Stimulated activated CD4-positive, alpha-beta T cell treated with anti-CD3 and anti-CD28 coated beads, Interleukin-1b, Interleukin-23, amount 100 ng/mL, for 48 hours (primary cell): ENCODE results near the gene ZNF396.

Source experiments
- DNase-seq: peaks from one replicate; pipeline ENCODE4 v3.0.0-alpha.2; 2020

ZNF396 gene

DNA sequence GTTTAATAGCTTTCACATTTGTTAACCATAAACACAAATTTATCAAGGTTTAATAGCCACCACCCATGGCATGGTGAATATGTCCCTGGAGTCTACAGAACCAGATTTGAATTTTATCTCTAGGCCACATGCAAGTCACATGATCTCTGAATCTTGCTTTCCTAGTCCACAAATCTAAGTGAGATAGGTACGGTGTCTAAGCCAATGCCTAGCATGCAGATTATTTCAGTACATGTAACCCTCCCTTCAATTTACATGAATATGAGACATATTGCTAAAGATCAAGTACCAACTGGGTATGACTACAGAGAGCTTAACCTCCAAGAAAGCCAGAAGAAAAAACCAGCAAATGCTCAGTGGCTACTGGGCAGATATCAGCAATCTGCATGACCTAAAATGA lies 42.9 kb downstream of the ZNF396 start:
- DNase-seq: no peak

DNA sequence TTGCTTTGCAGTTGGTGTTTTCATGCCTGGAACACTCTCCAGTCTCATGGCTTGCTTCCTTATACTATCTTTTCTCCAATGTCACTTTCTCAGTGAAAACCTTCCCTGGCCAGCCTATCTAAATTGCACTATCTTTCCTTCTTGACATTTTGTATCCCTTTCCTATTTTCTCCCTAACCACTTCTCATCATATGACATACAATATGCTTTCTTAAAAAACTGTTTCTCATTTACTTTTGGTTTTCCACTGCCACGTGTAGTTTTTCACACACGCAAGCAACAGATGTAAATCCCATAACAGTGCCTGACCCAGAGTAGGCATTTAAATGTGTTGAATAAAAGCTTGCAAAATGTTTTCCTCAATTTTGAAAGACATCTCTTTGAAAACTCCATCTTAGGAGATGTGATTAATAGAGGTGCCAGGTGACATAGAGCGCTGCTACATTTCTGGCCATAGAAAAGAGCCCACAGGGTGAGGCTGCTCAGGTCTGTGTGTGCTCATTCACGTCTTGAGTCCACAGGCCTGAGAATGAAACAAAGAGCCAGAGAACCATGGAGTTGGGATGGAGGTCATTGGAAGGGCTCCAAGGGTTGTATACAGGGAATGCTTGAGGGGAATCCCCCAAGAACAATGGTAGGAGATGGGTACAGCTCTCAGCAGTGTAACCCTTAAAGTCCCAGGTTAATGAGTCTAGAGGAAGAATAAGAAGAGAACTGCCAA lies 45.6 kb downstream of the ZNF396 start:
- DNase-seq: no peak

DNA sequence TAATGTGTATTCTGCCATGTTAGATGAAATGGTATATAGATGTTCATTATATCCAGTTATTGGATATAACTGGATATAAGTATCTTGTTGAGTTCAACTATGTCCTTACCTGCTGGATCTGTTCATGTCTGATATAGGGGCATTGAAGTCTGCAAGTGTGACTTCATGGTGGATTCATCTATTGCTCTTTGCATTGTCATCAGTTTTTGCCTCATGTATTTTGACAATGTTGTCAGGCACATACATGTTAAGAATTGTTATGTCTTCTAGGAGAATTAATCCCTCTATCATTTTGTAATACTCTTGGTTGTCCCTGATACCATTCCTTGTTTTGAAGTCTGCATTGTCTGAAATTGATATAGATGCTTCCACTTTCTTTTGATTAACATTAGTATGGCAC lies 48.3 kb downstream of the ZNF396 start:
- no peak for DNase-seq

DNA sequence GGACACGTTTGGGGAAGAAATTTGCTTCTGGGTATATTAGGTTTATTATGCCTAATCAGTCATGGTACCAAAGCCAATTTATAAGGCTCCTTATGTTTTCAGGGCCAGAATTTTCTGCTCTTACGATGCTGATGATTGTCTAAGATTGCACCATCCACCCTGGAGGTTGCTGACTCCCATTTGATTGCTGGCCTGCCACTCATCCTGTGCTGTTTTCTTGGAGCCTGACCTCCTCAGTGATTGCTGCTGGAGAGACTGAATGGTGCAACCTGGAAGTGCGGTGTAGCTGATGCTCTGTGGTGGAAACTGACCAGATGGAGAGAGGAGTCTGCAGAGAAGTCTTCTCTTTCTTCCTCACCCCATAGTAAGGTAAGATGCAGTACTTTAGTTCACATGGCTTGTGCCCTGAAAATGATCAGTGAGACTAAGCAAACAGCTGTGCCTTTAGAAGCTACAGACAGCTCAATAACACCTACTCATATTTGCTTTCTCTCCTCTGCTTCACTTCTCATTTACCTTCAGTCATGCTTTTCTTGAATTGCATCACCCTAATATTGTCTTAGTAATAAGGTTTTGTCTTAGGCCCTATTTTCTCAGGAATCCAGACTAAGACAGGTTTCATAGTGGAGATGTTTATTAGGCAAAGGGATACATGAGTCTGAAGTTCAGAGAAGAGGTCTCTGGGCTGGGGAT lies 50.3 kb downstream of the ZNF396 start:
- DNase-seq: no peak

DNA sequence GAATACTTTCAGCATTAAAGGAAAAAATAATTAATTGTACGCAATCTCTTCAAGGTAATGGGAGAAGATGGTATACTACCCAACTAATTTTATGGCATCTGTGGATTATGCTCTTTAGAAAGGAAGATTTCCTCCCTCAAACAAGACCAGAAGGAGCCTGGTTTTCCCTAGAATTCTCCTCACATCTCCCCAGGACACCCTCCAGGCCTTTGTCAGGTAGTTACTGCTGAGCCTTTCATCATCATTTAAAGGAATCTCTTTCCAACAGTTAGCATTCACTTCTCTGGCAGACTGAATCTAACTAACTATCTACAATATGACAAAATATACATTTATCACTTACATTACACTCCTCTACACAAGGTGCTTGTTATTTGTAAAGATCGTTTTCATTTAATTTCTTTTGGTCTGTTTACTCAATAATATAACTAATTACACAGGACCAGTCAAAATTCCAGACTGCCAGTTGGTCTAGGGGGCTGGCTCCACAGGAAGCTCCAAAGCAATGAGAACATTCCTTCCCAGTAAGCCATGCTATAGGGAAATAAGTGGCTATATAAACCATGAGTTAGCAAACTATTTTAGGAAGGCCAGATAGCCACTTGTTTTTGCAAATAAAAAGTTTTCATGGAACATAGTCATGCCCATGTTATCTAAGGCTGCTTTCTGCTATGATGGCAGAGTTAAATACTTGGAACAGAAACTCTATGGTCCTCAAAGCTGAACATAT lies 52.0 kb downstream of the ZNF396 start:
- no peak for DNase-seq

DNA sequence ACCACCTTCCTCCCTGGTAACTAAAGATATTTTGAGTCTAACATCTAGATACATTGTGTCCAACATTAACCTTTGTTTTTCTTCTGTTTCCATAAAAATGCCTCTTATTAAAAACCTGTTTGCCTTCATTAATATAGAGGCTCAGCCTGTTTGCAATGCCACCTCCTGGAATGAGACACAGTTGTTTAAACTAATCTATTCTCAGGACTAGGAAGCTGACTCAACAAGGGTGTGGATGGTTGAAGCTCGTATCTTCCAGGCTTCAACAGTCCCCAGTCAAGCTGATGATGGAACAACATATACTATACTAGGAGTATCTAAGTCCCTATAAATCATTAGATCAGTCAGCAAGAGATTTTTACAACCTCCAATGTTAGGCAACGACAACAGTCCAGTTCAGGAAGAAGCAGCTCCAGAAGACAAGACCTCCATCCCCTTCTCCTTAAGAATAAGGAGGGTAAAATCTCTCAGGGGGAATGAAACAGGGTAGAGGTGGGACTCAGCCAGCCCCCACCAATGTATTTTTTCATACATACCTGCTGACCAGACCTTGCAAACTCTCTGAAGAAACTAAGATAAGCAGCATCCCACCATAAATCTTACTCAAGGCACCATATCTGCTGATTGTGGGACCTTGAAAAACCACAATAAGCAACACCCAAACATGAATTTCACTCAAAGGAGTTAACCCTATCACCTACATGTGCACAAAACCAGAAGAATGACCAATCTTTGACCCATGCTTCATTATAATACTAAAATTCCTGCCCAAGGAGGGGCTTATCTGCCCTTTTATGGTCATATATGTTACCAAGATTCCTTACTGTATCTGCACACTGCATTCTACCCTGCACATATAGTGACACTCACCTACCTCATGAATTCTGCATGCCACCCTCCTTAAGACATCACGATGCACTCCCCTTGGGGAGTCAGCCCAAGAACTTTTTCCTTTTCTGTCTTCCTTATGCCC lies 54.4 kb downstream of the ZNF396 start:
- DNase-seq: no peak
